Hepatic stellate cell (primary cell): ENCODE measurements around the gene TTLL7.

ENCODE experiments used
- DNase-seq: peaks from one replicate; pipeline ENCODE4 v3.0.0; 2011; ENCODE audit warnings: low spot score

The TTLL7 gene

GRCh38 chr1:83864991-83865390 is 133.9 kb downstream of the TTLL7 start:
- no peak for DNase-seq

- DNase-seq, result no peak
Measured at GRCh38 chr1:83860490-83861221, 138.3 kb downstream of the TTLL7 start.

GRCh38 chr1:83857716-83858115 is 141.2 kb downstream of the TTLL7 start:
- DNase-seq, result no peak

DNA sequence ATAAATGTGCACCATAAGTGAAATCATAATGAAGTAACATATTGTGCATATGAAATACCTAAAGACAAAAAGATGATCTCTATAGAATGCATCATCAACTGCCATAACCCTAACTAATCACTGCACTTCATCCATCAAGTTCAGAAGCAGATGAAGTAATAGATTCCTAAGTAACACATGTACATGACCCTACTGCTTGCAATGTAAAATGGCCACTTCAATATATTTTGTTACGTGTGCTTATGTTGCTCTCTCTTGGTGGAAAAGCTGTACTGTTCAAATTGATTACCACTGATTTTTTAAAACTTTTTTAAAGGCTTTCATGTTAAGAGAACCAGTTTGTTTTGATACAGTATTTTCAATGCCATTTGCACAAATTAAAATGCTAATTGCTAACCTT is 141.8 kb downstream of the TTLL7 start:
- peak; percentile 19 for DNase-seq

DNA sequence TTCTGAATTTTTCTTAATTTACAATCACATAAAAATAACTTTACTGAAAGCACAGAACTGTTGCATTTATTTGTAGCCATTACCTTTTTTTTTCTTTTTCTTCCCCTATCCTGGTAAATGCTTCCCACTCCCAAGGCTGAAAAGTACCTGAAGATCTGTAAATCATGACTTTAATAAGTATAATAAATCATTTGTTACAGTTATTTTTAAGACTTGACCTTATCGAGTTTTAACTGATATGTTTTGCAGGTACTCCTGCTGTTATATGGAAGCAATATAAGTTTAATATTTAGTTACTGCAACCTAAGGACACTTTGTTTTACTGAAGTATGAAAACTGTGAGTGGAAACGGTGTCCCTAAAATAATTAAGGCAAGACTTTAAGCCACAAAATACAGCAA is 142.6 kb downstream of the TTLL7 start:
- DNase-seq, result no peak

- no peak for DNase-seq
Measured at GRCh38 chr1:83854456-83854855, 144.5 kb downstream of the TTLL7 start.

- no peak for DNase-seq
Measured at GRCh38 chr1:83850834-83851233, 148.1 kb downstream of the TTLL7 start.

DNA sequence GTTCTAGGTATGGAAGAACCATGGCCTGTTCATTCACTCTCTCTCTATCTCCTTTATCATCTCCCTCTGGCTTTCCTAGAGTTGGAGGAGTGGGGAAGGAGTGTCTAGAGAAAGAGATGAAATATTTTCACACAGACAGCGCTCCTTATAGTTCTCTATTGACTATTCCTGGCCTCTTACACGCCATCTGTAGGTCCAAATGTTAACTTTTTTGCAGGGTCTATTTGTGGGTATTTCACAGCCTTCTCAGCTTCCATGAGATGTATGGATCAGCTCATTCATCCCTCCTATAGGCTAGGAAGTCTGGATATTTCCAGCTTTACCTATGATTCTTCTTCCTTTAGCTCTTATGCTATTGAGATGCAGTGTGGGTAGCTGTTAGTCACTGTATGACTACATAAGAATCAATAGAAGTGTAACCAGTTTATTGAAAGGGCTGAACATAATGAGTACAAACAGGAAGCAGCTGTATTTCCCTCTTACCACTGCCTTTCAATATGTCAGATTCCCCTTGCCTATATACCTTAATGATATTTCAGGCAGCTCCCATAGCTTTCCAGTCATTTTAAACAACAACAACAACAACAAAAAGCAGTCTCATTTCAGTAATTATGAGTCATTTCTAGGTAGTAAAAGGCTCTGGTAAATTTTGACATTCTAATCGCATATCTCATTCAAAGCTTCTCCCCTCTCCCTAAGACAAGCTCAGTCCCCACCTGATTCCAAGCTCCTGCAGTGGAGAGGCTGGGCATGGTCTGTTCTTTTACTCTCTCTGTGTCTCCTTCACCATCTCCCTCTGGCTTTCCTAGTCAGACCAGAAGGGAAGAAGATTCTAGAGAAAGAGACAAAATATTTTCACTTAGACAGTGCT is 149.5 kb downstream of the TTLL7 start:
- no peak for DNase-seq

GRCh38 chr1:83846138-83846537 is 152.8 kb downstream of the TTLL7 start:
- DNase-seq, result no peak

- DNase-seq, result no peak
Measured at GRCh38 chr1:83845437-83846071, 153.4 kb downstream of the TTLL7 start.

GRCh38 chr1:83844546-83844945 is 154.4 kb downstream of the TTLL7 start:
- DNase-seq, result no peak

DNA sequence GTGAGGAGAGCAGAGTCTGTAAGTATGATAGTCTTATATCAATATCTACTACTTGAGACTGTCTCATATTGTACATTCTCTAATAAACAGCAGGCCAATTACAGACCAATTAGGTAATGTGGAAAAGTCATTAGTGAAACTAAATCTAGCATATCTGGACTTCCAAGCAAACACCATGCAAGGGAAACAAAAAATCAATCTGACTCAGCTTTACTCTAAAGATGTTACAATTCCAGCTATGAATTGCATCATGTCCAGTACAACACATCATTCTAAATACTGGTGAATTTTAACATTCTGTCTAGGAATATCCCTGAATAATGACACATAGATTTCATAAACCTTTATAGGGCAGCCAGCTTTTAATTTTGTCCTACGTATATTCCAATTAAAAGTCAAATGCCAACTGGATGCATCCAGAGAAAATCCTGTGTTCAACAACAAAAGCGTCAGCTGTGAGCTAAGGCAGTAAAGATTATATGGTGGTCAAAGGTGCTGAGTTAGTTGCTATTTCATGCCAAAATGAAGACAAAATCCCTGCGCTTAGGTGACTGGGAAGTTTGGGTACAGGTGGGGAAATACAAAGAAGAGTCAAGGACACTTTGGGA is 159.3 kb downstream of the TTLL7 start:
- no peak for DNase-seq

GRCh38 chr1:83838573-83838972 is 160.4 kb downstream of the TTLL7 start:
- DNase-seq, result no peak

DNA sequence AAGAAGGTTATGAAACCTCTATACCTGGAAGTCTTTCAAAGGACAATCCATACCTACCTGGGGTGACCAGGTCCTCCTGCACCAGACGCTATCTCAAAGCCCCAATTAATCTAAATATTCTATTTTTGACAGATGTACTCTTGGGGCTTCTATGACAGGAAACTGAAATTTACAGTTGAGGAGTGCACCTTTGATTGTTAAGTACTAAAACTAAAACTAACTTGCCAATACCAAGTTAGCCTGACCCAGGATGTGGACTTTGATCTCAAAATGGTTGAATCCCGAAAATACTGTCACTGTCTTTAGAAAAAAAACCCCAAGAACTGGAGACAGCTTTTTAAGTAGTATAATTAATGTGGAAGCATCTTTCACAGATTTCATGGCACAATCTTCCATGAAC is 162.4 kb downstream of the TTLL7 start:
- no peak for DNase-seq

- DNase-seq, result no peak
Measured at GRCh38 chr1:83834621-83835264, 164.2 kb downstream of the TTLL7 start.

- DNase-seq, result no peak
Measured at GRCh38 chr1:83832194-83832593, 166.7 kb downstream of the TTLL7 start.

DNA sequence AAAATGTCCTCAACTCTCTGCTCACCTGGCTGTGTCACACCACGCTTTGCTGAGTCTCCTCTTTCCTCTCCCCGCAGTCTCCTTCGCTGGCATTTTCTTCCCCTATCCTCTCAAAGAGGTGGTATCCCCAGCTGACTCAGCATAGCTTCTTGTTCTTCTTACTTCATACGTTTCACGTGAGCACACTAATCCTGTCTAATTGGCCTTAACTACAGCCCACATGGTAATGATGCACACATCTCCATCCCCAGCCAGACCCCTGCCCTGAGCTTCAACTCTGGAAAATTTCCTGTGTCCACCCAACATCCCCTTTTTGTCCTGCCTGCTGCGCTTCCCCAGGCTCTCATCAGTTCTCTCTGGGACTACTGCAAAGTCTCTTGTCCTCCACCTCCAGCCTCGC is 169.8 kb downstream of the TTLL7 start:
- DNase-seq, result no peak

- DNase-seq, result no peak
Measured at GRCh38 chr1:83828456-83828855, 170.5 kb downstream of the TTLL7 start.

DNA sequence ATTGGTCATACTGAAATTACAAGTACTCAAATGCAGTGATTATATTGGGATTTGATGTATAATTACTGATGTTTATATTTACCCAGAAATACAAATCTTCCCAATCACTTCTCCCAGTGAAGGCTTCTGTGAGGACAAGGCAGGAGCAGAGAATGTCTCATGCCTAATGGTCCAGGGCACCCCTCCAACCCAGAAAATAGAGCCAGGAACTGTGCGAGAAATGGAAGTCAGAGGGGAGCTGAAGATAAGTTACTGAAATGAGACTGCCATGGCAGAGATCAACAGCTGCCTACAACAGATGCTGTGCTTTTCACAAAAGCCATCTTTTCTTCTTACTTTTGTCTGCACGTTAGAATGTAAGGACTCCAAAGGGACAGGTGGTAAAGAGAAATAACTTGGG is 171.2 kb downstream of the TTLL7 start:
- no peak for DNase-seq

DNA sequence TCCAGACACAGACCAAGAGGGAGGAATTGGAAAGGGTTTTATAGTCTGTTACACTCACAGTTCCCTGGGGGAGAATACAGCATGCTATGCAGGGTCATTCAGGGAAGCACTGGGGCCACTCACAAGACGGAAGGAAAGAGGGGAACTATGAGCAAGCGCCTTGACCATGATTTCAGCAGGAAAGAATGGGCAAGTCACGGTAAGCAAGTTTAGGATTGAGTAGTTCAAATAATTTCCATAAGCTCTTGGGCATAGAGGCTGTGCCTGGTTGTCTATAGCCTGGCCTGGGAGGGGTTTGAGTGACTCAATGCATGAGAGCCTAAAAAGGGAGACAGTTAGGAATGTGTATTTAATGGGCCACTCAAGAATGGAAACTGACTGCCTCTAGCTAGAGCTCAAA is 176.7 kb downstream of the TTLL7 start:
- no peak for DNase-seq

DNA sequence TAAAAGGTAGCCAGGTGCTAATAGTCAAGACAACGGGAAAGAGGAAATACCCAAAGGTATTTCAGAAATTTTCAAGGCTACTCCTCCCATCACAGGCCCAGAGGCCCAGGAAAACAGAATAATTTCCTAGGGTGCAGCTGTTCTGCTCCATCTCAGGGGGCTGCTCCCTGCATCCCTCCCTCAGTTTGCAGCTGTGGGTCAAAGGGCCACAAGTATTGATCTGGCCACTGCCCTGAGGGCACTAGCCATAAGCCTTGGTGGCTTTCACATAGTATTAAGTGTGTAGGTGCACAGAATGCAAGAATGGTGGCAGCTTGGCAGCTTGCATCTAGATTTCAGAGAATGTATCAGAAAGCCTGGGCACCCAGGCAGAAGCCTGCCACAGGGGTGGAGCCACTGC is 179.5 kb downstream of the TTLL7 start:
- no peak for DNase-seq

- no peak for DNase-seq
Measured at GRCh38 chr1:83818916-83819315, 180.0 kb downstream of the TTLL7 start.
